ACC112 (cell line): ENCODE measurements around the gene ST3GAL3.

Experiments
- H2AFZ ChIP-seq: fragments of 200-600 bp; sonication (generic); one replicate; pipeline ENCODE4 v1.6.0; 2017; ENCODE audit warnings: antibody characterized with exemption, low read length; ENCODE audit not compliant: unreplicated experiment
- H3K27ac ChIP-seq: fragments of 200-600 bp; sonication (generic); 2 replicates; pipeline ENCODE4 v1.5.1; 2014; ENCODE audit warnings: low read depth, mild to moderate bottlenecking, antibody characterized with exemption, low read length, moderate library complexity
- H3K27me3 ChIP-seq: fragments of 200-600 bp; sonication (generic); 2 replicates; pipeline ENCODE4 v1.6.1; 2014; ENCODE audit warnings: mild to moderate bottlenecking, antibody characterized with exemption, low read length, moderate library complexity, mixed read lengths; ENCODE audit not compliant: insufficient read depth
- H3K36me3 ChIP-seq: fragments of 200-600 bp; sonication (generic); 2 replicates; pipeline ENCODE4 v1.6.1; 2016; ENCODE audit warnings: mild to moderate bottlenecking, antibody characterized with exemption, low read length, moderate library complexity, mixed read lengths; ENCODE audit not compliant: insufficient read depth
- H3K4me1 ChIP-seq: fragments of 200-600 bp; sonication (generic); one replicate; pipeline ENCODE4 v1.6.1; 2016; ENCODE audit warnings: low read length, mixed read lengths; ENCODE audit not compliant: insufficient read depth, unreplicated experiment, control insufficient read depth
- H3K4me3 ChIP-seq: fragments of 200-600 bp; sonication (generic); 2 replicates; pipeline ENCODE4 v1.5.1; 2014; ENCODE audit warnings: mild to moderate bottlenecking, low read depth, low read length
- H3K79me2 ChIP-seq: fragments of 200-600 bp; sonication (generic); one replicate; pipeline ENCODE4 v1.6.0; 2016; ENCODE audit warnings: low read length; ENCODE audit not compliant: control insufficient read depth, unreplicated experiment, insufficient read depth

The ST3GAL3 gene

GRCh38 chr1:43938383-43938782 is 231.0 kb downstream of the ST3GAL3 start:
- no peak overlapping the region for H2AFZ ChIP-seq
- H3K27me3 ChIP-seq, result peaks cover 9% of the 10 kb centered on the region; the same call in 1 of the 2 replicates
- peaks cover 4% of the 10 kb centered on the region for H3K4me1 ChIP-seq
- H3K4me3 ChIP-seq, result no peak overlapping the region
- H3K36me3 ChIP-seq, result no peaks in the 10 kb centered on the region
- no peaks in the 10 kb centered on the region for H3K79me2 ChIP-seq
- no peak overlapping the region for H3K27ac ChIP-seq

DNA sequence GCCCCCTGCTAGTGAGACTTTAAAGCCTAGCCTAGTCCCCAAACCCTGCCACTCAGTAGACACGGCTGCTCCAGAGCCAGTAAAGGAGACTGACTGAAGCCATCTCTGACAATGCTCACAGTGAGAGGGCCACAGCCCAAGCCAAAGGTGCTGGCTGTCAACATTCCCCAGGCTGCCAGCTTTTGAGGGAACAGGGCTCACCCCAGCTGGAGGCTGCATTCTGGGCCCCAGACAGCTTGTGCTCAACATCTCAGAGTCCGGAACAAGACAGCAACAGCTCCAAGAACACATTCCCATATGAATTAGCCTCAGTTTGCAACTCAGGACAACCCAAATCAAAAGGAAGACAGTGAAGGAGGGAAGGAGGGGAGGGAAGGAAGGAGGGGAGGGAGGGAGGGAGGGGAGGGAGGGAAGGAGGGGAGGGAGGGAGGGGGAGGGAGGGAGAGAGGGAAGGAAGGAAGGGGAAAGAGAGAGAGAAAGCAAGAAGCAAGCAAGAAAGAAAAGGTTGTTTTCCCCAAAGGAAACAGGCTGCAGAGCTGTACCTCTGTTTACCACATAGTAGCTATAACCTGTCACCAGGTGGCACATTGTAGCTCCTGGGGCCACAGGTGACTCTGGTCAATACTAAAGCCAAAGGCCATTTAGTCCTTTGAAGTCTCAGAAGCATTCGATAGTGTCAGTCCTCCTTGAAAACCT is 231.7 kb downstream of the ST3GAL3 start:
- Histone ChIP-seq H3K4me1 (no peaks in the 10 kb centered on the region), H3K4me3 (no peak overlapping the region), H2AFZ (no peak overlapping the region), H3K79me2 (no peaks in the 10 kb centered on the region), H3K36me3 (no peaks in the 10 kb centered on the region), H3K27me3 (peaks cover 9% of the 10 kb centered on the region; the same call in 1 of the 2 replicates), H3K27ac (no peak overlapping the region)

- peaks cover 5% of the 10 kb centered on the region for H3K4me1 ChIP-seq
- H3K36me3 ChIP-seq, result no peaks in the 10 kb centered on the region
- H3K79me2 ChIP-seq, result peaks cover 6% of the 10 kb centered on the region
- no peaks in the 10 kb centered on the region for H3K27me3 ChIP-seq
- no peak overlapping the region for H3K27ac ChIP-seq
- H2AFZ ChIP-seq, result no peak overlapping the region
- no peak overlapping the region for H3K4me3 ChIP-seq
Observed at GRCh38 chr1:43942411-43942810, 235.1 kb downstream of the ST3GAL3 start.

DNA sequence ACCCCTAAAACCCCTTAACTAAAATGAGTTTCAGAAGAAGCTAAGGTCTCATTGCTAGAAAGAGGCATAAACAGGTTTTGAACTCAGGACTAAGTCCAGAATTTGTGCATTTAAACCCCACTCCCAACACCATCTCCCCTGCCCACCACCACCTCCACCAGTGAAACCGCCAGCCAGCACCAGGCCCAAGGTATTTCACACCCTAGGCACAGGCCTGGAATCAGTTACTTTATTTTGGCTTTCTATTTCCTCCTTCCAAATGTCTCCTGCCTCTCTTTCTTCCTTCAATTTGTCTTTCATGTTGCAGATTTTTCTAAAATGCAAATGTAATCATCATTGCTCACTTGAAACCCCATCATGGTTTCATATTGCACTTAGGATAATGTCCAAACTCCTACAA is 237.5 kb downstream of the ST3GAL3 start:
- Histone ChIP-seq H3K4me1 (peaks cover 15% of the 10 kb centered on the region), H3K36me3 (no peaks in the 10 kb centered on the region; the same call in 1 of the 2 replicates), H3K27ac (no peak overlapping the region), H3K79me2 (peaks cover 20% of the 10 kb centered on the region), H3K27me3 (no peaks in the 10 kb centered on the region), H2AFZ (no peak overlapping the region), H3K4me3 (no peak overlapping the region)

DNA sequence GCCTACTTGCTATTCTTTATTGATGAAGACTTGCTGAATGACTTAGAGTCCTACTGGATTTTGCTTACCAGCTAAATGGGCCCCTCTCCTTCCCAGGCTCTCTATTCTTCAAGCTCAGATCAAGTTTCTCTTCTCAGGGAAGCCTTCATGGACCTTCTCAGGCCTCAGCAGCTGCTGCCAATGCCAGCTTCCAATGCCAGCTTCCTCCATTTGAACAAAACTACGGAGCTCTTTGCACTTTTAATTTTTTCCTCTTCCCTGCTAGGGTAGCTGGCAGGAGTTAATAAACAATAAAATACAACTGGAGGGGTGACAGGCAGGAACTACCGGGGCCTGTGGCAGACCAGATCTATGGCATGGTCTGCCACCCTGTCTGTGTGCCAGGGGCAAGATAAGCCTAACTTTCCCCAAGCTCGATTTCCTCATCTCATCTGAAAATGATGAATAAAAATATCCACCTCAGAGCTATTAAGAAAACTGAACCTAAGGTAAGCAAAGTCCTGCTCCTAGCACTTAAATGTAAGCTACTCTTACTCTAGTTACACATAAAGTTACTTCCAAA is 238.4 kb downstream of the ST3GAL3 start:
- Histone ChIP-seq H3K36me3 (no peaks in the 10 kb centered on the region; the same call in 1 of the 2 replicates), H3K27ac (no peak overlapping the region), H3K4me3 (peak overlapping the region; percentile 82), H3K27me3 (no peaks in the 10 kb centered on the region), H3K79me2 (peaks cover 20% of the 10 kb centered on the region), H3K4me1 (peaks cover 15% of the 10 kb centered on the region), H2AFZ (peak overlapping the region; percentile 61)

- Histone ChIP-seq H3K4me1 (peaks cover 19% of the 10 kb centered on the region), H3K79me2 (peaks cover 25% of the 10 kb centered on the region), H3K27me3 (no peaks in the 10 kb centered on the region), H3K4me3 (peak within 1 kb of the TSS; percentile 82), H2AFZ (peak within 1 kb of the TSS; percentile 61), H3K27ac (peak within 1 kb of the TSS; percentile 86), H3K36me3 (no peaks in the 10 kb centered on the region; the same call in 1 of the 2 replicates)
Observed at GRCh38 chr1:43946236-43947060, 239.1 kb downstream of the ST3GAL3 start, which contains the start of gene IPO13. Gene IPO13 (plus strand): TSS chr1:43946950. CDS start chr1:43947601, 651 bp downstream.

DNA sequence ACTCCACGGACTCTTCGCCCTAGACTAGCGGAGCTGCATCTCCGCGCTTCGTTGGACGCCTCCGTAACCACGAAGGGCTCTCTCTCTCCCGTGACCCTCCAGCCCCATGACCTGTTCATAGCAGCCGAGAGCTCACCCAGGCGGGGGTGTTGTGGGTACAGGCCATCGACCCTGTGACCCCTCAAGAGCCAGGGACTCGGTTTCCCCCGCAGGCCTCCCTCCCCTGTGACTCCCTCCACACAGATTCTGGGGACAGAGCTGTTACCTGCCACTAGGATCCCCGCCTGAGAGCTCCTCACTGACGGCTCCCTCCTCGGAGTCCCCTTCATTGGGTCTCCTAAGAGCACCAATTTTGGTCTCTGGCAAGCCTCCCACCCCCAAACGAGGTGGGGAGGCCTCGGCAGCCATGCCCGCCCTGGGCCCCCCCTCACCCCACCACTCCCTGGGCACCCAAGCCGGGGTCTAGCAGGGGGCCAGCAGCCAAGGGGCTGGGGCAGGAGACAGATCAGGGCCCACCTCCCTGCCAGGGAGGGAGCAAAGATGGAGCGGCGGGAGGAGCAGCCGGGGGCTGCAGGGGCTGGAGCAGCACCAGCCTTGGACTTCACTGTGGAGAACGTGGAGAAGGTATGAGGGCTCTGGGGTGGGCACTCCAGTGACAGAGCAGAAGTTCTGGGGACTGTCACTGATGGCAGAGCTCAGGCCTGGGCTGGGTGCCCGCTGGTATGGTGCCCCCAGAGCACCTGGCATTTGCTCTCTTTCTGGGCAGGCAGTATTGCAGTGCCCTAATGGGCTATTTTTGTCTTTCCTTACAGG is 239.9 kb downstream of the ST3GAL3 start:
- H3K4me1 ChIP-seq, result peaks cover 23% of the 10 kb centered on the region
- H3K36me3 ChIP-seq, result no peaks in the 10 kb centered on the region; the same call in 1 of the 2 replicates
- H3K79me2 ChIP-seq, result peaks cover 25% of the 10 kb centered on the region
- peak overlapping the region; percentile 31 for H2AFZ ChIP-seq
- peak overlapping the region; percentile 82 for H3K4me3 ChIP-seq
- peak overlapping the region; percentile 86 for H3K27ac ChIP-seq
- H3K27me3 ChIP-seq, result no peaks in the 10 kb centered on the region

DNA sequence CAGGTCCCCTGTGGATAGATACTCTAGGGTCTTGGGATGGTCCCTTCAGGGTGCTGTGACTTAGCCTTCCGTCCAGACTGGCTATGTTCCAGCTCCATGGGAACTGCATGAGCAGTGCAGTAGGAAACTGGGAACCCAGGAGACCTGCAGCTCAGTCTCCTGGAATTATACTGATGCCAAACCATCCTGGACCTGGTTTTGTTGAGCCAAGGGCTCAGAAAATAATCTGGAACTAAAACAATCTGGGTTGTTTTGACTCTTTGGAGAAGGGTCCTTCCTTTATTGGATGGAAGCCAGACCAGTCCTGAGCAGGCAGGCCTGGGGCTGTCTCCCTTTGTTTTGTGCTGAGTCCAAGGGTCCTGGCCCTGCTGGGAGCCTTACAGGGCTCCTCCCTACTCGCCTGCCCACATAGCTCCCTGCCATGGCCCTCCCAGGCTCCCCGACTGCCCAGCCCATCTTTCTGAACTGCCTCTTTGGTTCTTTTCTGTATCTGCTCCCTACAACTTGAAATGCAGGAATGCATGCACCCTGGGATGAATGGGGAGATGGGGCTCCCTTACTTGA is 240.6 kb downstream of the ST3GAL3 start:
- Histone ChIP-seq H2AFZ (no peak overlapping the region), H3K27me3 (no peaks in the 10 kb centered on the region), H3K4me1 (peaks cover 23% of the 10 kb centered on the region), H3K27ac (no peak overlapping the region), H3K36me3 (no peaks in the 10 kb centered on the region; the same call in 1 of the 2 replicates), H3K79me2 (peaks cover 27% of the 10 kb centered on the region), H3K4me3 (peak overlapping the region; percentile 82)

DNA sequence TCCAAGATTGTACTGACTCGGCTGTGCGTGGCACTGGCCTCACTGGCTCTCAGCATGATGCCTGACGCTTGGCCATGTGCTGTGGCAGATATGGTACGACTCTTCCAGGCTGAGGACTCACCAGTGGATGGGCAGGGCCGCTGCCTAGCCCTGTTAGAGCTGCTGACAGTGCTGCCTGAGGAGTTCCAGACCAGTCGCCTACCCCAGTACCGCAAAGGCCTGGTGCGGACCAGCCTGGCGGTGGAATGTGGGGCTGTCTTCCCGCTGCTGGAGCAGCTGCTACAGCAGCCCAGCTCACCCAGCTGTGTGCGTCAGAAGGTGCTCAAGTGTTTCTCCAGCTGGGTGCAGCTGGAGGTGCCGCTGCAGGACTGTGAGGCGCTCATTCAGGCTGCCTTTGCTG is 242.3 kb downstream of the ST3GAL3 start:
- H3K4me3 ChIP-seq, result no peak overlapping the region
- no peak overlapping the region for H3K27ac ChIP-seq
- H3K4me1 ChIP-seq, result peaks cover 23% of the 10 kb centered on the region
- H3K79me2 ChIP-seq, result peaks cover 27% of the 10 kb centered on the region
- H3K27me3 ChIP-seq, result no peaks in the 10 kb centered on the region
- H3K36me3 ChIP-seq, result no peaks in the 10 kb centered on the region; the same call in 1 of the 2 replicates
- no peak overlapping the region for H2AFZ ChIP-seq
